Fibroblast of mammary gland (primary cell): ENCODE results near the gene PASD1.

Experiments used
- DNase-seq: peaks from one replicate; pipeline ENCODE4 v3.0.0-alpha.2; 2010; ENCODE audit warnings: low read depth
- H3K4me3 ChIP-seq: 2 replicates; pipeline ENCODE4 v1.5.1; 2011; ENCODE audit warnings: low read depth, mild to moderate bottlenecking, low read length, moderate library complexity; ENCODE audit not compliant: control insufficient read depth
- TF ChIP-seq, protein P1 (sequence below): conservative IDR thresholded peaks from 2 replicates; pipeline ENCODE4 v1.5.1; 2011; ENCODE audit warnings: low read depth, low read length, inconsistent platforms; ENCODE audit not compliant: control insufficient read depth, insufficient read depth

Gene PASD1

DNA sequence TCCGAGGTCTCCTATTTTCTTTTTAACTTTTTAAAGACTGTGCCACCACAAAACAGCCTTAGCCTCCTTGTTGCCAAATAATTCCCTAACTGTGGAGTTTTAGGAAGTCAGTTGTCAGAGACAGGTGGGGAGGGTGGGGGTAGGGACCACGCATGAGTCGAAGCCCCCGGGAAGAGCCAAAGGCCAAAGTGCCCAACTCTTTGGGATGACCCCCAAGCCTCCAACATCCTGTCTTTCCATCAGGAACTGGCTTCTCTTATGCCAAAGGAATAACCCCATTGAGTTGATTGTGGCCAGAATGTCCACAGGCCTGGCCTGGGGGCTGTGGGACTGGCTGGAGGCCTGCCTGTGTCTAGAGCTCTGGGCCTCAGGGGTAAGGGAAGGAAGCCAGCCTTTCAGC is 137.6 kb downstream of the PASD1 start:
- DNase-seq, result no peak
- TF ChIP-seq, protein P1, sequence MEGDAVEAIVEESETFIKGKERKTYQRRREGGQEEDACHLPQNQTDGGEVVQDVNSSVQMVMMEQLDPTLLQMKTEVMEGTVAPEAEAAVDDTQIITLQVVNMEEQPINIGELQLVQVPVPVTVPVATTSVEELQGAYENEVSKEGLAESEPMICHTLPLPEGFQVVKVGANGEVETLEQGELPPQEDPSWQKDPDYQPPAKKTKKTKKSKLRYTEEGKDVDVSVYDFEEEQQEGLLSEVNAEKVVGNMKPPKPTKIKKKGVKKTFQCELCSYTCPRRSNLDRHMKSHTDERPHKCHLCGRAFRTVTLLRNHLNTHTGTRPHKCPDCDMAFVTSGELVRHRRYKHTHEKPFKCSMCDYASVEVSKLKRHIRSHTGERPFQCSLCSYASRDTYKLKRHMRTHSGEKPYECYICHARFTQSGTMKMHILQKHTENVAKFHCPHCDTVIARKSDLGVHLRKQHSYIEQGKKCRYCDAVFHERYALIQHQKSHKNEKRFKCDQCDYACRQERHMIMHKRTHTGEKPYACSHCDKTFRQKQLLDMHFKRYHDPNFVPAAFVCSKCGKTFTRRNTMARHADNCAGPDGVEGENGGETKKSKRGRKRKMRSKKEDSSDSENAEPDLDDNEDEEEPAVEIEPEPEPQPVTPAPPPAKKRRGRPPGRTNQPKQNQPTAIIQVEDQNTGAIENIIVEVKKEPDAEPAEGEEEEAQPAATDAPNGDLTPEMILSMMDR, result no peak
- H3K4me3 ChIP-seq, result no peak overlapping the region

DNA sequence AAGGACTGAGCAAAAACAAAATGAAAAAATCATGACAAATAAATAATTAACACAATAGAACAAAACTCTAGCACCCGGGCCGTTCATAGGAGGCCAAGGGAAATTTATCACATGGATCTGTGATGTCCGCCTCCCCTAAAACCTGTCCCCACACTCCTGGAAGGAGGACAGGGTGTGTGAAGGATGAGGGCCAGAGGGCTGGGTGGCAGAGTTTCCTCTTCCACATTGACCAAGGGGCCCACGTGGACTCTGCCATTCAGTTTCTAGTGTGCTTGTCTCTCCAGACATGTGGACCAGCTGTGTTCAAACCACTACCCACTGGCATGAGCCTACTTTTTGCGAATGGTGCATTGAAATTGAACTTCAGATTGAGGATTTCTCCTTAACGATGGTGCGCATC is 138.1 kb downstream of the PASD1 start:
- no peak for DNase-seq
- TF ChIP-seq, protein P1, result no peak
- no peak overlapping the region for H3K4me3 ChIP-seq

DNA sequence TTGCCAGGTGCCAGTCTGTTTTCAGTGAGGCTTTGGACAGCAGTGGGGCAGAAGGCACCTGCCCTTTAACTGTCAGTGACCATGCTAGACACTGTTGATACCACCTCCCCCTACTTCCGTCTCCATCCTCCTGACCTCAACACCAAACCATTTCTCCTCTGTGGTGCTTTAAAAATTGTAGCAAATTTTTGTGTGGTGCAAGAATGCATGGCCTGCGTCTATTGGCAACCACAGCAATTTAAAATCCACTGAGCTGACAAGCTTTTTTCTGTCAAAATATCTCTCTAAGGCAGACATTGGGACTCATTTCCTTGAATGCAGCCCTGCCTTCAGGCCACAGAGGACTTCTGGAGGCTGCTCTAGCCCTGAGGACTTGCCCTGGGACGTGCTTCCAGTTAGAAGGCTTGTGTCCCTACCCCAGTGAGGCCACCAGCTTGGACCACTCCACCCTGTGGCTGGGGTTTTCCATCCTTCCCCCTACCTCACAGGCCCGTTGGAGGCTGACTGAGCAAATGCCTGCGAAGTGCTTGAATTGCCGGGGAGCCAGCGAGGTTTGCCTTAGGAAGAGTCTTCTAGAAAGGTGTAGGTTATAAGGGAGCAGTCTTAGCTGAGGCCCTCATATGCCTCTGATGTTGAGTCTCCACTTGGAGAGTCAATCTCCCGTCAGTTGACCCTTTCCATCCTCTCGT is 138.7 kb downstream of the PASD1 start:
- no peak for DNase-seq
- H3K4me3 ChIP-seq, result no peak overlapping the region
- TF ChIP-seq, protein P1, result no peak

DNA sequence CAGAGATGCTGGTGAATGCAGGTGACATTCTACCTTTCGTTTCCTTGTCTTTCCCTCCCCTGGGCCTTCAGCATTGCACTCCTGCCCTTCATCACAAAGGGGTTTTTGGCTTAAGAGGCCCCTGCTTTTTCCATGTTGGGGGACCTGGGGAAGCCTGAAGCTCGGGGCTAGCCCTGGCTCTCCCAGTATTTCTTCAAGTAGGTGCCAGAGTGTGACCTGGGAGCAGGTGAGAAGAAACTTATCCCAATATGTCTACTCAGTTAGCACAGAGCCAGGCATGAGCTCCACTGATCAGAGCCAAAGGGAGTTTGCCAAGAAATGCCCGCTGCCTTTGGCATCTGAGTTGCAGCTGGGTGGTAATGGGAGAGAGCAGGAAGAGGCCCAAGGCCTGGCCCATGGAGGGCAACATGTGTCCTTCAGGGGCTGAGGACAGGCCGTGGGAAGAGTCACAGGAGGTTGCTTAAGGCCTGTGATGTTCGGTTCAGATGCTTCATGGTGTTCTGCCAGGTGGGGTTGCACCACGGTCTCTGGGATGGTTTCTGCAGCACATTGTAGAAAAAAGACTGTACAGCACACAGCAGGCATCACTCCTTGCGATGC is 139.4 kb downstream of the PASD1 start:
- TF ChIP-seq, protein P1, result no peak
- no peak for DNase-seq
- H3K4me3 ChIP-seq, result no peak overlapping the region

DNA sequence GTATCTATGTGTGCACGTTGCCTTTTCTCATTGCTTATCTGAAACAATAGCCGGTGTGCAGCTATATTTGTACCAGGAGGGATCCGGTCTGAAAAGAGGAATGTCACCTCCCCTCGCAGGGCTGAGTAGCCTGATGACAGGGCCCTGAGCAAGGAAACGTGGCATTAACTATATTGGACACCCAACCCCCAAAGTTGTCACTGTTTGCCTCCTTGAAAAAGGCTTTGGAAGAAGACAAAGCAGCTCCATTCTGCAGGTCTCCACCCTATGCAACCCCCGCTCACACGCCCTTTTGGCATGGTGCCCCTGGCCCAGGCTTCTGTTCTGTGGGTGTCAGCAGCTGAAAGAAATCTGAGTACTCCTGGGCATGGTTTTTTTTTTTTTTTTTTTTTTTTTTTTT is 140.0 kb downstream of the PASD1 start:
- no peak overlapping the region for H3K4me3 ChIP-seq
- TF ChIP-seq, protein P1, result no peak
- peak; percentile 53 for DNase-seq

DNA sequence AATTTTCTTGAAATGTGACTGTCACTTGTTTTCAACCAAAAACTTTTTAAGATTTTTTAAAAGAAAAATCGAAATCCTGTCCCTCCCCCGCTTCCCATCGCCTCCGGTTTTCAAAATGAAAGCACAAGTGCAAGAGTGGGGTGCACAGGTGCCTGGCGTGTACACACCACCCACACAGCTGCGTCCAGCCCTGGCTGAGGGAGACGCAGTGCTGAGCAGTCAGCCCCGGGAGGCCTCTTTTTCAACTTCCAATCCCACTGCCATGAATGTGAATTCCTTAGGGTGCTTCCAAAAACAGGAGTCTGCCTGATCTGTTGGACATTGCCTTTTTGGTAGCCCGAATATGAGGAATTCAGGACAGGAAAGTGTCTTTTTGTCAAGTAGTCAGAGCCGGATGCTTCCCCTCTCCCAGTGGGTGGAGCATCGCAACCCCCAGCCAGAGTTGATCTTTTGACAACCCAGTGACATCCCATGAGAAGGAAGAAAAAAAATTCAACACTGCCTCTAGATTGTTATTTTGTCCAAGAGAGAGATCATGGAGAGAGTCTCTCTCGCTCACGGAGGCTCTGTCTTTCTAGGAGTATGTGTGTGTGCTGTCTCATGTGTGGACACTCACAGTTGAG is 140.7 kb downstream of the PASD1 start:
- no peak for DNase-seq
- H3K4me3 ChIP-seq, result no peak overlapping the region
- TF ChIP-seq, protein P1, result no peak
